HG03469 (cell line): Measurements from ENCODE around the gene NEK1.
"Not testable (repeated sequence)": the region's sequence is repeated elsewhere in the genome, so short reads cannot be mapped to it uniquely, and the experiment has no call there.

Experiments
- ATAC-seq: cut with Tn5 transposase; IDR thresholded peaks from one replicate; pipeline ENCODE4 v1.9.1; 2021; ENCODE audit warnings: mild to moderate bottlenecking, moderate library complexity, moderate number of reproducible peaks; ENCODE audit not compliant: unreplicated experiment

The NEK1 gene

DNA sequence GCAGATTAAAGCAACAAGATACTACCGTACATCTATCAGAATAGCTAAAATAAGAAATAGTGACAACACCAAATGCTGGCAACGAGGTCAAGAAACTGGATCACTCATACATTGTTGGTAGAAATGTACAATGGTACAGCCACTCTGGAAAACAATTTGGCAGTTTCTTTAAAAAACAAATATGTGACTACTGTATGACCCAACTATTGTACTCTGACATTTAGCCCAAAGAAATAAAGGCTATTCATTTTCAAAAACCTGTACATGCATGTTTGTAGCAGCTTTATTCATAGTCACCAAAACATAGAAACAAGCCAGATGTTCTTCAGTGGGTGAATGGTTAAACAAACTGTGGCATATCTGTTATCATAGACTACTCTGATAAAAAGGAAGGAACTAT is 16.2 kb upstream of the NEK1 start:
- no peak for ATAC-seq

DNA sequence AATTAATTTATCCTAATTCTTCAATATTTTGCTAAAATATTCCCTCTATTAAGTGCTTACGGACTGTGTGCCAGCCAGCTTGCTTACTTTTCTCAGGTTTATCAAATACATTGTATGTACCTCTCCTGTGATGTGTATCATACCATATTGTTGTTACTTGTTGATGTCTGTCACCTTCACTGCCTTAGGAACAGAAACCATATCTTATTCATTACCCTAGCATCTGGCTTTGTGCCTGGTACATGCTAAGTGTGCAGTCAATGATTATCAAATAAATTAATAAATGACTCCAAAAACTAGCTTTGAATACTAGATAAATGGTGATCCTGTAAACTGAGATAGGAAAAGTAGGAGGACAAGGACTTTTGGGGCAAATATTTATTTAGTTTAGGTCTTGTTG is 14.9 kb upstream of the NEK1 start:
- peak; percentile 35 for ATAC-seq

DNA sequence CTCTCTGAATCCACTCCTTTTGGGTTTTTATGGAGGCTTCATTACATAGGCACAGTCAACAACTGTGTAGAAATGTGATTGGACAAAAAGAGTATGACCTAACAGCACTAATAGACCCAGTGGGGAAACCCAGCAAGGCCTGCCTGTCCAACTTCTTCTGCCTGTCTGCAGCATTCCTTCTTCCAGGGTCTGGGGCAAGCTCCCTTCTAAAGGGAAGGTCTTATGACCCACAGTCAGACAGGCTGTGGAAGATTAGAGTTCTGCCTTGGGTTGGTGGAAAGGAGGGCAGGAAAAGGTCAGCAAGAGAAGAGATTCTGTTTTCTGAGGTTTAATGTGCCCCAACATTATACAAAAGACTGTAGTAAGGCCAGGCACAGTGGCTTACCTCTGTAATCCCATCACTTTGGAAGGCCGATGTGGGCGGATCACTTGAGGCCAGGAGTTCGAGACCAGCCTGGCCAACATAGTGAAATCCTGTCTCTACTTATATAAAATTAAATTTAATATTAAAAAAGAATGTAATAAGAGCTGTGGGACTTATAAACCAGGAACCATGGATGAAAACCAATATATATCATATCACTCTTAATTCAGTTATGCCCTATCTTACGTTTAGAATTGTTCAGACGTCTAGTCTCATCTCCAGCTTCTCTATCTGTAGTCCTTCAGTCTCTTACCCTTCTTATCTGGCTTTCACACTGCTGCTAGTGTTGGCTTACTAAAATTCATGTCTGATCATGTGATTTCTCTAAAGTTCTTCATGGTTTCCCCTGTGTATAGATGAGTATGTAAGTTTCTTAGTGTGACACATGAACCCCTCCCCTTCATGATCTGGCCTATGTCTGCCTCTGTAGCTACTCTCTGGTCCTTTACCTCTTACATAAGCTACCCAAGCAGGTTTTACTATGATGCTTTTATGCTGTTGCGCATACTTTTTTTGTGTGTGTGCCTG is 14.2 kb upstream of the NEK1 start:
- no peak for ATAC-seq

DNA sequence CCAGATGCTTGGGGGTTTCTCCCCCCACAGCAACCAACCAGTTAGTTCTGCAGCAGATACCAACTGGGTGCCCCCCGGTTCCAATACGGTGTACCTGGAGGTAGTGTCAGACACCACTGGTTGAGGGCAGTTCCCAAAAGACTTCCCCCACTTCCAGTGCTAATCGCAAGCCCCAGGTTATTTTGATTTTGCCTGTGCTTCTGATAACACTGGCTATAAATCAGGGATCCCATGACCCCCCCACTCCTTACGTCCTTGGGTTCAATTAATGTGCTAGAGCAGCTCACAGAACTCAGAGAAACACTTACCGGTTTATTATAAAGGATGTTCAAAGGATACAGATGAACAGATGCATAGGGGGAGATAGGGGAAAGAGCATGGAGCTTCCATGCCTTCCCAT is 13.5 kb upstream of the NEK1 start:
- no peak for ATAC-seq

DNA sequence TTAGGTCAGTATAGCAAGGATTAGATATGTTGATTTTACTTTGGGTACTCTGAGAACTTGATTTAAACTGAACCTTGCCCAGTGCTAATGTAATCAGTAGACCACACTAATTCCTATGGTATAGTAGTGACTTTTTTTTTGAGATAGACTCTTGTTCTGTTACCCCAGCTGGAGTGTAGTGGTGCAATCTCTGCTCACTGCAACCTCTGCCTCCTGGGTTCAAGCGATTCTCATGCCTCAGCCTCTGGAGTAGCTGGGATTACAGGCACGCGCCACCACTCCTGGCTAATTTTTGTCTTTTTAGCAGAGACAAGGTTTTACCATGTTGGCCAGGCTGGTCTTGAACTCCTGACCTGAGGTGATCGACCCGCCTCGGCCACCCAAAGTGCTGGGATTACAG is 11.6 kb upstream of the NEK1 start:
- not testable (repeated sequence) for ATAC-seq

DNA sequence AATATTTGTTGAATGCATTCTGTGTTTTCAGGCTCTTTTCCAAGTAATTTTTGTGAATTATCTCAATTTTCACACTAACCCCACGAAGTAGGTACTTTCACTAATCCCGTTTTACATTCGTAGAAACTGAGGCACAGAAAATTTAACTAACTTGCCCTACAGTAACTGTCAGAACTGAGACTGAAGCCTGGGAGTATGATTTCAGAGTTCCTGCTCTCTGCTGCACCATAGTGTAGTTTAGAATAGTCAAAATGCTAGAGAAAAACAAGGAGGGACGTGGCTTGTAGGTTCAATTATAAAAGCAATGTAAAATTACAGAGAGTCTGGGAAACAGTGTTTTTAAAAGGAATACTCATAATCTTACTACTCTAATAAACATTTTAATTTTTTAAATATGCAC is 10.2 kb upstream of the NEK1 start:
- ATAC-seq = no peak

DNA sequence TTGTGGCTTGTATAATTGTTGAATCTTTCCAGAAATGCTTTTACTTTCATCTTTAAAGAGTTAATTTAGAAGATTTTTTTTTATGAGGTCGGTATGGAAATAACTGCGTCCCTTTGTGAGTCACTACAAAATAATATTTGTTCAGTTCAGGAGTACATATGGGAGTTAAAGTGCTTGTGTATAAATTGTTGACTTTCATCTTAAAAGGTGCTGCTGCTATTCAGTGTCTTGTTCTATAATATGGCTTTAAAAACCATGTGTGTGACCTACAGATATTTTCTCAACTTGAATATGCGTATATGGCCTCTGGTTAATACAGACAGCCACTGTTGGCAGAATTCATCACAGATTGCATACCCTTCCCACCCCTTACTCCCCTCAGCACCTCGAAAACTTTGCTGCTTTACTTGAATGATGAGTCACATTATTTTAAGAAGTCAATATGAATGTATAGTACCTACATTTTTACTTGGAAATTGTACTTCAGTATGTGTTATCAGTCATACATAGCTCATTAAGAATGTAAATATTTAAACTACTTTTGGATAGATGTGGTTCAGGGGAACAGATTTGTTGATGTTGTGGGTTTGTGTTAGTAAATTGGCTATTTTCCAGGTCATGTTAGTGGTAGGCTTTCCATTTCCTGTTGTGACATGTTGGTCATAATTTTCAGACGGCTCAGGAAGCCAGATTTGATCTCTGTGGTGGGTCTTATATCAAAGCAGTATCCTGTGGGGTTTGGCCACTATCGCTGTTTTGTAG is 9.5 kb upstream of the NEK1 start:
- peak; percentile 17 for ATAC-seq

DNA sequence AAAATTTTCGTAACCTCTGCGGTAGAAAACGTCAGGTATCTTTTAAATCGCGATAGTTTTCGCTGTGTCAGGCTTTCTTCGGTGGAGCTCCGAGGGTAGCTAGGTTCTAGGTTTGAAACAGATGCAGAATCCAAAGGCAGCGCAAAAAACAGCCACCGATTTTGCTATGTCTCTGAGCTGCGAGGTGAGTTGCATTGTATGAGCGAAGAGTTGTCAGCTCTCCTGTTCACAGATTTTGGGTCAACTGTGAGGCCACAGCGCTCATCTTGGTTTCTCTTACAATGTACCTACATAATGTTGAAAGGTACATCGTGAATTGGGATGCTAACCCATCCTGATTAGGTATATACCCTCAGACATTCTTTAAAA is 8.5 kb upstream of the NEK1 start:
- ATAC-seq = no peak

DNA sequence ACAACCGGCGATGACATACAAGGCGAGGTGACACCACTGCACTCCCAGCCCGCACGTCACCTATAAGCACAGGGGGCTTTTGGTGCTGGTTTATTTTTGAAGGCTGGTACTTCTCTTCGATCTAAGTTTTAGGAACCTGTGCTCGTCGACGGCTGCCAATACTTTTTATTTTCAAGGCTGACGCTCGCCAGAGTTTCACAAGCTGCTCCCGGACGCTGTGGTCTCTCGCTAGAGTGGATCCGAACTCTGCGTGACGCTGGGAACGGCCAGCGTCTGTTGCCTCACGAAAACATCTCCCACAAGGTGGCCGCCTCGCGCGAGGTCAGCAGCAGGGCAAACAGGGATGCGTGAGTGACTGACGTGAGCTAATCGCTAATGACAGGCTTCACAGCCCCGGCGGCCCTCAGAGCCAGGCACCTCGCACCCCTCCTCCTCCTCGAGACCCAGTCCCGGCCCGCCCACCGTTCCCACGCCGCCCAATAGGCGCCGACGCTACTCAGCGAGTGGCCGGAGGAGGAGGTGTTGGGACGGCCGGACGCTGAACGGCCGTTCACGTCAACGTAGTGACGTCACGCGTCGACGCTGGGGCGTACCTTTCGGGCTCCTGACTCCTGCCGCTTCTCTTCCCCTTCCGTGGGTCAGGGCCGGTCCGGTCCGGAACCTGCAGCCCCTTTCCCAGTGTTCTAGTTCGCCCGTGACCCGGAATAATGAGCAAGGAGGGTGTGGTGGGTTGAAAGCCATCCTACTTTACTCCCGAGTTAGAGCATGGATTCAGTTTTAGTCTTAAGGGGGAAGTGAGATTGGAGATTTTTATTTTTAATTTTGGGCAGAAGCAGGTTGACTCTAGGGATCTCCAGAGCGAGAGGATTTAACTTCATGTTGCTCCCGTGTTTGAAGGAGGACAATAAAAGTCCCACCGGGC is 7.8 kb upstream of the NEK1 start, which contains the start of gene CLCN3:
CLCN3 (plus strand) TSS at position 621 of the 922 bp plus-strand sequence. CDS start 15,351 bp downstream, outside the sequence.
- ATAC-seq = peak; percentile 79

DNA sequence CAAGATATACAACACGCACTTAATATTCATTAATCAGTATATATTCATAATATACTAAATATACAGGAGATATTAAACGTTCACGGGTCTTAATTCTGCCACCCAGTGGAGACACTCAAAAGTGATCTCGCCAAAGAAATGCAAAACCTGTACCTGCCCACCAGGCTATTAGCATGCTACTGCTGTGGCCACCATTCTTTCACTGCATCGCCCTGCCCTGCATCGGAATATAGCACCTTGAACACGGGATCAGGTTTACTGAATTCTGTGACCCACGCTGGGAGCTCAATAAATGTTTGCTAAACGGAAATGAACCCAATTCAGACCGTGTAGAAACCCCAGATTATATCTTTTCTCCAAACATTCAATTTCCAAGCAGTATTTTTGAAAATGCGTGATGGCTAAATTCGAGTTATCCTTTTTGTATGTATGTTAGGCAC is 7.2 kb upstream of the NEK1 start:
- ATAC-seq = peak; percentile 28

DNA sequence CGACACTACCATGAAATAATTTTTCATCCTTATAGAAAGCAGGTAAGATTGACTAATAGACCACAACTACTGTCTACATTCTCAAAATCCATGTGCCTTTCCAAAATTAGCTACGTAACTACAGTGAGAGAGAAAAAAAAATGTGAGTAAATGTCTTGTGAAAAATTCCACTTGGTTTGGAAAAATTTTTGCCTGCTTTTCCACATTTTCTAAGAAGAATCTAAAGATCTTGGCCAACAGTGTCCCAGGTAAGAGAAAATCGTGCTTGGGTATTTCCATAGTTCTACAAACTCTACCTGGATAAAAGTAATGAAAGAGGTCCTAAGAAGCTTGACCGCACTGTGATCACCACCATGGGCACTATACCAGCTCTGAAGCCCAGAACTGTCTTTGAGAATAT is 6.6 kb upstream of the NEK1 start:
- no peak for ATAC-seq

DNA sequence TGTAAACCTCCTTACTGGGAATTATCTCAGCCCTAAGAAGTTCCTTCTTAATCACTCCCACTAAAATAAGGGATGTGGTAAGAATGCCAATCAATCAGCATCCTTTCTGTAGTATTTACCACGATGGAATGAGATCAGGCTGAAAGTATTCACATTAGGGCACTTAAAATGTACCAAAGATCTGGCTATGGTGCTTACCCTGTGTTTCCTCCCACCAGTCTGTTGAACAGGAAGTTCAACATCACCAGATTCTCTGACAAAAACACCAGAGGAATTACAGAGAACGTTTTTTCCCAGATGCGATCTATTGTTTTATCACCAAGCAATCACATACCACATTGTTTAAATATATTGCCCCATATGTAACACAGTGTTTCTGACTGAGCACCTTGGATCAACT is 5.9 kb upstream of the NEK1 start:
- ATAC-seq = no peak

DNA sequence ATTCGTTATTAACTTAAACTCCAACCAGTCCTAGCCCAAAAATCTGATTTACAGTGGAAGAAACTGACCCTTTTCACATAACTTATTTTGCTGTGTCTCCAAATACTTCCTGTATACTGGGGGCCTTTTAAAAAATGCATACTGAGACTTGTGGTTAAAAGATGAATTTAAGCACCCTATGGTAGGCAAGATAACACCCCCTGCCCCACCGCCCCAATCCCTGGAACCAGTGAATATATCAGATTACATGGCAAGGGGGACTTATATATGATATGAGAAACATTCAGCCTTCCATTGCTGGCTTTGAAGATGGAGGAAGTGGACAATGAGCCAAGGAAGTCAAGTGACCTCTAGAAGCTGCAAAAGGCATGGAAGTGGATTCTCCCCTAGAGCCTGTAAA is 4.9 kb upstream of the NEK1 start:
- no peak for ATAC-seq

DNA sequence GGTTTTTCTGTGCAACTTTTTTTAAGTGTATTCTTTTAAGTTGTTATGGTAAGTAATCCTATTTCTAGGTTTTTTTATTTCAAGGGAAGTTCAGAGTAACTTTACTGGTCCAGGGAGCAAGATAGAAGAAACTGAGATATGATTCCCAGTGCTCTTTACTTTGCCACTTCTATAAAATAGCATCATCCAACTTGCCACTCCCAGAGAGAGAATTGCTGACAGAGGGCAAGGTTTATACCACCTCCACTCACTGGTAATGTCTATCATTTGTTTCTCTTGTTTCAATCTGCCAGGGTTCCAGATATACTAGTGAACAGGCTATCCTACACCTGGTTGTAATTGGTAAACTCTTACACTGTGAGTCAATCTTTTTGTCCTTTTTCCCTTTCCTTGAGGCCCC is 4.5 kb upstream of the NEK1 start:
- no peak for ATAC-seq

DNA sequence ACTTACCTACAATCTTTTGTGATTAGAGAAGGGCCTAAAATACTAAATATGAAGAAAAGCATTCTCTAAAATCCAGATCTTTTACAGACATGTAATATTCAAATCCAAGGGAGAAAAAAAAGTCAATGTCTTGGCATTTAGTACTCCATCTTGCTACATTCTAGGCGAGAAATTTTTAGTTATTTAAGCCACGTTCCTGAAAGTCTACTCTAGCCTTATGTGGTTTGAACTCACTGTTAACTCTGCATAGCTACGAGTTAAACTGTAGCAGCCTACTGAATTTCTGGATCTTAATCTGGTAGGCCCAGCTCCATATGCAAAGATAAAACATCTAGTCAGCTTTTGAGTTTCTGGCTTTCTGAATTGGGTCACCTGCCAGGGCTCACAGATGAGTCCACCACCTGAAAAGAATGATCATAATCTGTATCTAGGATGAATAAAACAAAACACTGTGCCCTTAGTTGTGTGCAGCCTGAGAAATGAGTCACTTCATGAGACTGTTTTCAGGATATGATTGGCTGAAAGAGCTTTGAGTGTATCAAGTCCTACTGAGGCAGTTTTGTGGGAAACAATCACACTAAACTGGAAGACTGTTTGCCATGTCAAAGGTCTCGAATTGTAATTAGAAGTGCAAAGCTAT is 3.2 kb upstream of the NEK1 start:
- ATAC-seq = no peak

DNA sequence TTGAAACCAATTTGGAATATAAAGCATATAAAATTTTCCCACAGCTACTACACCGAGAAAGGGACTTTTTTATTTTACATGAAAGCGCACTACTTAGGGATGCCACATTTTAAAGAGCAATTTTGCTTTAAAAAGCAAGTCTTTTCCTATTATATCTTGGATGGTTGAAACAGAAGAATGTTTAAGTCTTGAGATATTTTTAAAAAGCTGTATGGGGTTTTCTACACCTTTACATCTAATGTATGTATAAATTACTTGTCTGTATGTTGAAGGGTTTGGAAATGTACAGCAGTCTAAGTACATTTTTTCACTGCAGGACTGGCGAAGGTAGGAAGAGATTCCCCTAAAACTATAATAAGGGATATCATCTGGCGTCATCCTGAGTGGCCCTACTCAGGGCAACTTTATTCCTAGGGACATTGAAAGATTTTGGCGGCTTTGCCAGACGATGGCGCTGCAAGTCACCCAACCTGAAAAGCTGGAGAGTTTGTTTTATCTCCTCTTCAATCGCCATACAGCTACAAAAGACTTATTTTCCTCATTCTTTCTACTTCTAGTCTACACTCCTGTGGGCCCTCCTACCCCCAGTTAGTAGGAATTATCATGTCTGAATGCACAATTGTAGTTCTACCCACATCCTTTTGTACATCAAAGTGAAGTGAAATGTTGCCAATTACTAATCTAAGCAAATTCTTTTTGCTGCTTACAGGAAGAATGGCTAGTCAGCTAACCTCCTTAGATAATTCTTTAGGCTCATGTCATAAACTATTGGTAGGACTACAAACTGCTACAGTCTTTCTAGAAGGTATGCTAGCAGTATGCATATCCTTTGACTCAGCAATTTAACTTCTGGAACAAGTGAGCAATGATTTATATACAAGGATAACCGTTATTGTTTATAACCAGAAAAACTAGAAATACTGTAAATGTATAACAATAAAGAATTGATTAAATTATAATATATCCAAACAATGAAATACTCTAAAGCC is 782 bp upstream of the NEK1 start:
- peak; percentile 36 for ATAC-seq

DNA sequence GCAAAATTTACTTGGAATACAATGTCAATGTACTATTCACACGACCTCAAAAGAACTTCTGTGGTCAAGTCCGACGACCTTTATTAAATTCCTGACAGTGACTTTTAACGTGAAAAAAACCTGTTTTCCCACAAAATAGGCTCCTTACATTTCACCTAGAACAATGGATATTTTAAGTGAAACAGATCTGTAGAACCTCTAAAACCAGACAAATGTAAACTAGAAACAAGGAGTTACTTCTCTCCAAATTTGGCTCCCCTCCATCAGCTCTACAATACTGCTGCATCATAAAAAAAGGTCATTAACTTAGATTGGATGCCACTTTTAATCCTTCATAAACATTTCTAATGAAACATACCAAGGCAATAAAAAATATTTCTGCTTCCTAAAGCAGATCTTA is 1.2 kb downstream of the NEK1 start:
- no peak for ATAC-seq

DNA sequence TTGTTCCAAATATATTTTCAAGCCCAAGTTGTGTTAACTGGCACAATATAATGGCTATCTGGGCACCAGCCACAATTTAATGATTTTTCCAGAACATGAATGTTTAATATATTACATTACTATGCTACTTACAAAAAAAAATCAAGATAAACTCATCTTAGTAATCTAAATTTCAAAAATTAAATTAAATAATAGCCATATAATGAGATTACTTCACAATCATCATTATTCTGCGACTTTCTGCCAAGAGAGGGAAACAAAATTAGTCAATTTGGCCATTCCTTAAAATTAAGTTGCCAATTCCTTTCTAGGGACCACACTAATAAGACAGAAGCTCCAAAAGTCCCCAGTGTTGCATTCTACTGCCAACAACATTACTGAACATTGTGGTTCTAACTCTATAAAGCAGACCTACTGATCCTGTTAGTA is 7.5 kb downstream of the NEK1 start:
- no peak for ATAC-seq
